A549 treated with ZK216348 at 1 μM for 4 hours (cell line): Measurements from ENCODE around the gene RCN2. TPM values are rescaled to one million over a fixed set of nuclear protein-coding genes. Genes with fewer than 3 reads are reported as not detected.

ENCODE experiments used
- total RNA-seq: library from RNA; stranded (reverse); fragments of 200-300 nt; extraction: Qiagen RNA extraction; gene quantifications from 5 replicates; pipeline ENCODE4 v1.2.3, GENCODE V29; 2022; ENCODE audit warnings: low read depth

The RCN2 gene
- total RNA-seq, result 43.8 to 79.0 TPM (median 65.9 TPM) in 5 replicates

GRCh38 chr15:76931397-76932134 lies at the start of gene RCN2:
Gene RCN2, plus strand, starts transcription at chr15:76931749. Its CDS starts 93 bp downstream, at chr15:76931842.

GRCh38 chr15:76905013-76905839 lies 26.3 kb upstream of the RCN2 start, which contains the start of gene SCAPER:
Gene SCAPER, minus strand, starts transcription at chr15:76905340. Its CDS starts 21,523 bp downstream, at chr15:76883817.

GRCh38 chr15:76994971-76995945 lies 63.7 kb downstream of the RCN2 start, which contains the start of gene PSTPIP1:
Gene PSTPIP1, plus strand, starts transcription at chr15:76995126. Its CDS starts 448 bp downstream, at chr15:76995574.

Other genes starting within 250 kb of the RCN2 start
- 3.0 to 4.5 TPM (median 3.6 TPM) in 5 replicates for gene SCAPER, start 26.4 kb upstream of the RCN2 start, total RNA-seq
- not detected in 5 replicates for gene PSTPIP1, start 63.4 kb downstream of the RCN2 start, total RNA-seq
- 356 to 475 TPM (median 426 TPM) in 5 replicates for gene TSPAN3, start 139.4 kb downstream of the RCN2 start, total RNA-seq